T-cell (primary cell): ENCODE measurements around the gene CLIC4. TPM values are rescaled to one million over a fixed set of nuclear protein-coding genes. Genes with fewer than 3 reads are reported as not detected.

Experiments used
- ATAC-seq, 4 experiments: fragments of 200-7000 bp in 3 of 4; fragments of 150-1000 bp in 1 of 4; cut with Tn5 transposase; replicated peaks in 1 of 4; 1 replicate in 3 of 4; 2 replicates in 1 of 4; pipeline ENCODE4 v1.10.0; 2021; ENCODE audit warnings: moderate library complexity in 3 of 4, mild to moderate bottlenecking in 2 of 4, moderate number of reproducible peaks in 1 of 4
- CTCF ChIA-PET, 2 donors: fragments of 300-600 bp; sonication (Branson Sonifier 250); formaldehyde crosslinking; loops; one replicate each; lab custom pipeline; 2022; ENCODE audit warnings: antibody characterized with exemption in 2 of 2; lab: Charles Lee
- POLR2A ChIA-PET, 2 donors: fragments of 300-600 bp; sonication (Branson Sonifier 250); formaldehyde crosslinking; loops; one replicate each; lab custom pipeline; 2022; ENCODE audit warnings: antibody characterized with exemption in 2 of 2; lab: Charles Lee
- DNase-seq, 35 experiments: peaks; one replicate each; pipeline versions ENCODE4 v3.0.0 to v3.0.0-alpha.2; 2013 to 2023
- H3K27ac ChIP-seq: one replicate; pipeline ENCODE4 v1.5.1; 2013; ENCODE audit warnings: low read length
- H3K27me3 ChIP-seq, 2 experiments: replicated peaks in 1 of 2; 1 replicate in 1 of 2; 2 replicates in 1 of 2; pipeline versions ENCODE4 v1.6.1 to v1.7.0; 2013; ENCODE audit warnings: low read length in 1 of 2, mixed read lengths in 1 of 2; ENCODE audit not compliant: control insufficient read depth in 2 of 2, insufficient read depth in 2 of 2; ENCODE audit errors: extremely low read depth in 1 of 2
- H3K36me3 ChIP-seq, 2 donors: 1 replicate in 1 of 2; 2 replicates in 1 of 2; pipeline versions ENCODE4 v1.6.1 to v1.7.0; 2013; ENCODE audit warnings: low read length in 1 of 2; ENCODE audit not compliant: control insufficient read depth in 2 of 2, insufficient read depth in 1 of 2; ENCODE audit errors: extremely low read depth in 1 of 2
- H3K4me1 ChIP-seq, 2 experiments: 1 replicate in 1 of 2; 2 replicates in 1 of 2; pipeline versions ENCODE4 v1.6.1 to v1.7.0; 2013; ENCODE audit warnings: low read length in 2 of 2, mixed read lengths in 1 of 2; ENCODE audit not compliant: insufficient read depth in 2 of 2, control insufficient read depth in 1 of 2; ENCODE audit errors: extremely low read depth in 1 of 2
- H3K4me3 ChIP-seq, 2 donors: 1 replicate in 1 of 2; 2 replicates in 1 of 2; pipeline versions ENCODE4 v1.5.1 to v1.7.0; 2013; ENCODE audit warnings: mild to moderate bottlenecking in 2 of 2, low read length in 1 of 2, moderate library complexity in 1 of 2; ENCODE audit not compliant: control insufficient read depth in 1 of 2; ENCODE audit errors: extremely low read depth in 1 of 2
- H3K9me3 ChIP-seq: 2 replicates; pipeline ENCODE4 v1.7.0; 2013
- H3K27ac Mint-ChIP-seq, 2 donors: one replicate each; pipeline ENCODE4 v1.8.0; 2020 to 2021; ENCODE audit warnings: mild to moderate bottlenecking in 2 of 2, mixed read lengths in 2 of 2
- H3K27me3 Mint-ChIP-seq, 2 donors: one replicate each; pipeline ENCODE4 v1.8.0; 2021 to 2022; ENCODE audit warnings: mixed read lengths in 2 of 2
- H3K36me3 Mint-ChIP-seq: one replicate; pipeline ENCODE4 v1.8.0; 2021; ENCODE audit warnings: mixed read lengths
- H3K4me1 Mint-ChIP-seq, 3 donors: one replicate each; pipeline ENCODE4 v1.8.0; 2020 to 2022; ENCODE audit warnings: mixed read lengths in 3 of 3, mild to moderate bottlenecking in 1 of 3
- H3K4me3 Mint-ChIP-seq, 3 donors: one replicate each; pipeline ENCODE4 v1.8.0; 2020 to 2022; ENCODE audit warnings: mild to moderate bottlenecking in 3 of 3, mixed read lengths in 3 of 3, moderate library complexity in 3 of 3
- H3K9me3 Mint-ChIP-seq, 3 donors: one replicate each; pipeline ENCODE4 v1.8.0; 2020 to 2022; ENCODE audit warnings: mixed read lengths in 3 of 3
- WGBS: methylation state at CpG from one replicate; pipeline ENCODE4 v1.1.5; 2013; ENCODE audit warnings: missing lambda C conversion rate; ENCODE audit not compliant: insufficient coverage; 5-methylcytosine and 5-hydroxymethylcytosine counted together
- total RNA-seq, 35 experiments: library from RNA in 6 of 35; stranded (reverse) in 6 of 35; fragments of 120-200 nt in 1 of 35; gene quantifications; one replicate each; pipeline versions ENCODE4 v1.2.1 to v1.2.4 and lab custom pipeline; 2013 to 2026

The CLIC4 gene
- total RNA-seq, 5 donors from 2014 or later (not counting 1 experiment from before 2014, with no cell fraction given): 0.75 to 9.1 (median 5.5) TPM

GRCh38 chr1:24864370-24864777, 119.1 kb downstream of the CLIC4 start:
- no peak overlapping the region for H3K4me3 Mint-ChIP-seq
- no peak overlapping the region for H3K27ac Mint-ChIP-seq
- peaks cover 0 to 2% (median 0%) of the 10 kb centered on the region in 3 donors for H3K4me1 Mint-ChIP-seq
- no peaks in the 10 kb centered on the region for H3K9me3 Mint-ChIP-seq
- no peak for ATAC-seq
- Histone ChIP-seq H3K4me3 (no peak overlapping the region), H3K27me3 (peaks cover 0 to 18% of the 10 kb centered on the region in 2 experiments), H3K36me3 (no peaks in the 10 kb centered on the region), H3K27ac (no peak overlapping the region), H3K4me1 (peaks cover 0 to 2% of the 10 kb centered on the region in 2 experiments), H3K9me3 (no peaks in the 10 kb centered on the region)
- H3K36me3 Mint-ChIP-seq: no peaks in the 10 kb centered on the region
- DNase-seq: no peak
- H3K27me3 Mint-ChIP-seq: peaks cover 0 to 8% of the 10 kb centered on the region in 2 donors
- ChIA-PET CTCF (no interaction called here), POLR2A (interaction anchor here in 1 of 2 donors (0.6 kb wide), 1 partner anchor 887 kb away, joined by 3 read pairs; no protein-coding TSS in a partner anchor)
- WGBS: 65% methylated on average over 3 of the region's 8 CpGs

GRCh38 chr1:24865168-24865567, 119.9 kb downstream of the CLIC4 start:
- WGBS: 96% methylated on average over 4 of the region's 7 CpGs
- H3K4me3 ChIP-seq: no peak overlapping the region
- Mint-ChIP-seq H3K4me1 (peaks cover 0 to 3% (median 2%) of the 10 kb centered on the region in 3 donors), H3K9me3 (no peaks in the 10 kb centered on the region), H3K27me3 (peaks cover 0 to 8% of the 10 kb centered on the region in 2 donors), H3K36me3 (no peaks in the 10 kb centered on the region), H3K27ac (no peak overlapping the region), H3K4me3 (no peak overlapping the region)
- ChIA-PET POLR2A (no interaction called here), CTCF (interaction anchor here in 1 of 2 donors (0.7 kb wide), 1 partner anchor 124 kb away, joined by 4 read pairs; no protein-coding TSS in a partner anchor)
- H3K9me3 ChIP-seq: no peaks in the 10 kb centered on the region
- H3K27me3 ChIP-seq: peaks cover 0 to 18% of the 10 kb centered on the region in 2 experiments
- peaks cover 0 to 2% of the 10 kb centered on the region in 2 experiments for H3K4me1 ChIP-seq
- DNase-seq (no peak), ATAC-seq (no peak)
- H3K36me3 ChIP-seq: no peaks in the 10 kb centered on the region
- no peak overlapping the region for H3K27ac ChIP-seq

- 80% methylated on average over 1 of the region's 3 CpGs for WGBS
- Mint-ChIP-seq H3K9me3 (no peaks in the 10 kb centered on the region), H3K4me3 (no peak overlapping the region), H3K36me3 (no peaks in the 10 kb centered on the region), H3K27ac (no peak overlapping the region), H3K27me3 (peaks cover 0 to 8% of the 10 kb centered on the region in 2 donors), H3K4me1 (peaks cover 3 to 7% (median 4%) of the 10 kb centered on the region in 3 donors)
- Histone ChIP-seq H3K27me3 (peaks cover 0 to 20% of the 10 kb centered on the region in 2 experiments), H3K9me3 (no peaks in the 10 kb centered on the region), H3K4me1 (peaks cover 0 to 7% of the 10 kb centered on the region in 2 experiments), H3K27ac (no peak overlapping the region), H3K4me3 (no peak overlapping the region), H3K36me3 (no peaks in the 10 kb centered on the region)
- no peak for DNase-seq
- POLR2A ChIA-PET: no interaction called here
- ATAC-seq: no peak
- CTCF ChIA-PET: interaction anchor here in 1 of 2 donors (0.7 kb wide), 1 partner anchor 124 kb away, joined by 4 read pairs; no protein-coding TSS in a partner anchor
Observed at GRCh38 chr1:24865587-24865986, 120.3 kb downstream of the CLIC4 start.

GRCh38 chr1:24866211-24867083, 121.2 kb downstream of the CLIC4 start:
- POLR2A ChIA-PET: no interaction called here

GRCh38 chr1:24867084-24867870, 122.0 kb downstream of the CLIC4 start:
- H3K4me1 Mint-ChIP-seq: peaks cover 16 to 20% (median 19%) of the 10 kb centered on the region in 3 donors
- ChIA-PET CTCF (no interaction called here), POLR2A (interaction anchor here in 1 of 2 donors (0.6 kb wide), 1 partner anchor 137 kb away, joined by 3 read pairs; no protein-coding TSS in a partner anchor)

More at GRCh38 chr1:24866211-24867083, 121.2 kb downstream of the CLIC4 start:
- CTCF ChIA-PET: no interaction called here
- Histone ChIP-seq H3K36me3 (no peaks in the 10 kb centered on the region), H3K4me3 (no peak overlapping the region), H3K9me3 (no peaks in the 10 kb centered on the region), H3K4me1 (peaks cover 5 to 15% of the 10 kb centered on the region in 2 experiments), H3K27me3 (peaks cover 0 to 28% of the 10 kb centered on the region in 2 experiments), H3K27ac (no peak overlapping the region)
- Mint-ChIP-seq H3K27ac (no peak overlapping the region), H3K4me3 (no peak overlapping the region), H3K27me3 (peaks cover 0 to 8% of the 10 kb centered on the region in 2 donors), H3K4me1 (peaks cover 12 to 15% (median 13%) of the 10 kb centered on the region in 3 donors), H3K9me3 (no peaks in the 10 kb centered on the region), H3K36me3 (no peaks in the 10 kb centered on the region)
- WGBS: 79% methylated on average over 12 of the region's 17 CpGs
- DNase-seq (no peak), ATAC-seq (no peak)

More at GRCh38 chr1:24867084-24867870, 122.0 kb downstream of the CLIC4 start:
- DNase-seq (no peak), ATAC-seq (no peak)
- Histone ChIP-seq H3K9me3 (no peaks in the 10 kb centered on the region), H3K36me3 (no peaks in the 10 kb centered on the region), H3K27me3 (peaks cover 0 to 30% of the 10 kb centered on the region in 2 experiments), H3K4me3 (no peak overlapping the region), H3K27ac (no peak overlapping the region), H3K4me1 (peaks cover 5 to 18% of the 10 kb centered on the region in 2 experiments)
- H3K4me3 Mint-ChIP-seq: no peak overlapping the region
- H3K27me3 Mint-ChIP-seq: peaks cover 0 to 8% of the 10 kb centered on the region in 2 donors
- H3K9me3 Mint-ChIP-seq: no peaks in the 10 kb centered on the region
- 88% methylated on average over 15 of the region's 18 CpGs for WGBS
- no peaks in the 10 kb centered on the region for H3K36me3 Mint-ChIP-seq
- no peak overlapping the region for H3K27ac Mint-ChIP-seq
